HepG2 (cell line): Measurements from ENCODE around the gene CLDN16. TPM values are rescaled to one million over a fixed set of nuclear protein-coding genes. Genes with fewer than 3 reads are reported as not detected.

Experiments
- CTCF ChIP-seq: sonication (generic); formaldehyde crosslinking; IDR thresholded peaks from 2 replicates; pipeline ENCODE4 v1.5.0; 2020; ENCODE audit warnings: mild to moderate bottlenecking, missing genetic modification reagents, moderate library complexity
- HMGXB4 ChIP-seq, 2 experiments: sonication (generic) in 1 of 2; formaldehyde crosslinking in 1 of 2; IDR thresholded peaks; 2 replicates each; pipeline versions ENCODE4 v1.4.0 to v1.6.1; 2018 to 2020; ENCODE audit warnings: missing genetic modification reagents in 2 of 2, borderline replicate concordance in 1 of 2, low read depth in 1 of 2, mild to moderate bottlenecking in 1 of 2, missing biosample characterization in 1 of 2
- HNF1B ChIP-seq: sonication (generic); formaldehyde crosslinking; IDR thresholded peaks from 2 replicates; pipeline ENCODE4 v1.5.1; 2020; ENCODE audit warnings: mild to moderate bottlenecking, moderate library complexity, missing genetic modification reagents
- NAIF1 ChIP-seq: sonication (generic); formaldehyde crosslinking; IDR thresholded peaks from 2 replicates; pipeline ENCODE4 v1.5.0; 2020; ENCODE audit warnings: mild to moderate bottlenecking, missing genetic modification reagents, borderline replicate concordance
- RARA ChIP-seq: IDR thresholded peaks from 2 replicates; pipeline ENCODE4 v1.6.1; 2016; ENCODE audit warnings: missing genetic modification reagents, missing compliant biosample characterization
- RBM22 ChIP-seq: fragments of 200-400 bp; formaldehyde crosslinking; optimal IDR thresholded peaks from 2 replicates; pipeline ENCODE3; 2017; ENCODE audit warnings: mild to moderate bottlenecking, low read length, moderate library complexity
- SMAD3 ChIP-seq: sonication (generic); formaldehyde crosslinking; IDR thresholded peaks from 2 replicates; pipeline ENCODE4 v1.4.0; 2020; ENCODE audit warnings: missing genetic modification reagents
- SMC3 ChIP-seq: IDR thresholded peaks from 2 replicates; pipeline ENCODE4 v1.6.1; 2011; ENCODE audit warnings: low read length, improper control_type of control experiment
- ZBTB40 ChIP-seq, 2 experiments: fragments of 450-650 bp in 1 of 2; sonication (generic) in 1 of 2; formaldehyde crosslinking in 1 of 2; IDR thresholded peaks; 2 replicates each; pipeline versions ENCODE4 v1.6.1 to v1.8.0; 2016 to 2022; ENCODE audit warnings: antibody characterized with exemption in 1 of 2, mild to moderate bottlenecking in 1 of 2, missing genetic modification reagents in 1 of 2
- ZFAT ChIP-seq: sonication (generic); formaldehyde crosslinking; conservative IDR thresholded peaks from 2 replicates; pipeline ENCODE4 v1.8.1; 2023; ENCODE audit warnings: missing genetic modification reagents, inconsistent platforms
- ZNF350 ChIP-seq: sonication (generic); formaldehyde crosslinking; IDR thresholded peaks from 2 replicates; pipeline ENCODE4 v1.4.0; 2020; ENCODE audit warnings: mild to moderate bottlenecking, low read depth, missing genetic modification reagents, borderline replicate concordance
- ZSCAN22 ChIP-seq: sonication (generic); formaldehyde crosslinking; IDR thresholded peaks from 2 replicates; pipeline ENCODE4 v1.4.0; 2020; ENCODE audit warnings: mild to moderate bottlenecking, missing genetic modification reagents
- polyA plus RNA-seq, 8 experiments: library from polyadenylated mRNA; depleted of rRNA in 3 of 8; stranded (reverse) in 7 of 8; unstranded in 1 of 8; fragments of >200 nt; fragmentation: Illumina TruSeq in 4 of 8; extraction: Trizol in 4 of 8; gene quantifications; 2 replicates each; pipeline versions ENCODE4 v1.2.1 to v1.2.3, GENCODE V29; 2011 to 2016; ENCODE audit warnings: low read depth in 4 of 8, missing spikeins in 1 of 8, mixed read lengths in 1 of 8; ENCODE audit not compliant: insufficient read depth in 1 of 8
- total RNA-seq, 5 experiments: library from RNA; depleted of rRNA; stranded (reverse); fragments of >200 nt; fragmentation: Illumina TruSeq; extraction: Trizol; gene quantifications; 2 replicates each; pipeline ENCODE4 v1.2.3, GENCODE V29; 2016; ENCODE audit warnings: low read depth in 1 of 5

Gene CLDN16
- total and polyA plus RNA-seq, 2 of the 13 experiments (the other 11 are each of a cell fraction or from before 2014, with no cell fraction given), result 0.13 to 0.24 TPM

GRCh38 chr3:190424478-190425439 lies 36.8 kb downstream of the CLDN16 start (continued):
- TF ChIP-seq HNF1B (CRISPR knock-in tag) (peak; percentile 45; the same call in 1 of the 2 replicates), RARA (peak; percentile 32; the same call in 1 of the 2 replicates), ZNF350 (CRISPR knock-in tag) (0 out of 2 replicates have a peak, but pooled peaks have one; percentile 30), SMAD3 (CRISPR knock-in tag) (0 out of 2 replicates have a peak, but pooled peaks have one; percentile 33), NAIF1 (CRISPR knock-in tag) (no peak), ZBTB40 (IDR thresholded peaks at IDR 0.05) (no peak), ZBTB40 (CRISPR knock-in tag; IDR thresholded peaks at IDR 0.05) (no peak), RBM22 (no peak), SMC3 (peak; percentile 77), CTCF (CRISPR knock-in tag) (peak; percentile 68), ZFAT (CRISPR knock-in tag) (no peak), ZSCAN22 (peak; percentile 94), HMGXB4 (CRISPR knock-in tag; IDR thresholded peaks at IDR 0.05; ENCODE audit: borderline replicate concordance in 1 of 2, low read depth in 1 of 2) (peak; percentile 77 to 85; a peak in 3 of 4 replicates)
